HepG2 (cell line): Measurements from ENCODE around the gene SOCS7. TPM values are rescaled to one million over a fixed set of nuclear protein-coding genes. Genes with fewer than 3 reads are reported as not detected.

Experiments
- ARHGAP35 ChIP-seq: sonication (generic); formaldehyde crosslinking; IDR thresholded peaks from 2 replicates; pipeline ENCODE4 v1.9.0; 2022; ENCODE audit warnings: mild to moderate bottlenecking, inconsistent platforms, moderate library complexity, missing genetic modification reagents, borderline replicate concordance
- DNMT1 ChIP-seq: sonication (generic); formaldehyde crosslinking; IDR thresholded peaks from 2 replicates; pipeline ENCODE4 v1.5.1; 2020; ENCODE audit warnings: mild to moderate bottlenecking, missing genetic modification reagents
- DRAP1 ChIP-seq: IDR thresholded peaks from 2 replicates; pipeline ENCODE4 v1.6.1; 2016; ENCODE audit warnings: missing genetic modification reagents, missing compliant biosample characterization
- JARID2 ChIP-seq: sonication (generic); formaldehyde crosslinking; IDR thresholded peaks from 2 replicates; pipeline ENCODE4 v1.8.1; 2023; ENCODE audit warnings: missing genetic modification reagents, inconsistent platforms; ENCODE audit not compliant: insufficient replicate concordance
- KLF12 ChIP-seq: sonication (generic); formaldehyde crosslinking; IDR thresholded peaks from 2 replicates; pipeline ENCODE4 v1.4.0; 2020; ENCODE audit warnings: missing genetic modification reagents, borderline replicate concordance
- MXD1 ChIP-seq: sonication (generic); formaldehyde crosslinking; IDR thresholded peaks from 2 replicates; pipeline ENCODE4 v1.4.0; 2020; ENCODE audit warnings: mild to moderate bottlenecking, missing genetic modification reagents
- NKX3-1 ChIP-seq: sonication (generic); formaldehyde crosslinking; IDR thresholded peaks from 2 replicates; pipeline ENCODE4 v1.5.0; 2020; ENCODE audit warnings: missing genetic modification reagents
- NONO ChIP-seq, 2 experiments: fragments of 450-650 bp in 1 of 2; sonication (generic) in 1 of 2; formaldehyde crosslinking in 1 of 2; IDR thresholded peaks in 1 of 2; conservative IDR thresholded peaks in 1 of 2; 2 replicates each; pipeline versions ENCODE4 v1.6.1 to v1.8.0; 2017 to 2022; ENCODE audit warnings: mild to moderate bottlenecking in 1 of 2, missing genetic modification reagents in 1 of 2, moderate library complexity in 1 of 2
- POGZ ChIP-seq: sonication (generic); formaldehyde crosslinking; IDR thresholded peaks from 2 replicates; pipeline ENCODE4 v1.4.0; 2020; ENCODE audit warnings: mild to moderate bottlenecking, missing genetic modification reagents
- RAD21 ChIP-seq: fragments of 450-650 bp; formaldehyde crosslinking; IDR thresholded peaks from 2 replicates; pipeline ENCODE4 v1.5.0; 2020; ENCODE audit warnings: mild to moderate bottlenecking
- RCOR2 ChIP-seq: IDR thresholded peaks from 2 replicates; pipeline ENCODE4 v1.6.1; 2016; ENCODE audit warnings: missing biosample characterization, missing genetic modification reagents
- SALL1 ChIP-seq: sonication (generic); formaldehyde crosslinking; IDR thresholded peaks from 2 replicates; pipeline ENCODE4 v1.8.0; 2022; ENCODE audit warnings: mild to moderate bottlenecking, missing genetic modification reagents
- SMARCC2 ChIP-seq: fragments of 450-650 bp; IDR thresholded peaks from 2 replicates; pipeline ENCODE4 v1.6.1; 2017; ENCODE audit warnings: antibody characterized with exemption, mild to moderate bottlenecking
- ZBTB7A ChIP-seq: sonication (generic); formaldehyde crosslinking; IDR thresholded peaks from 2 replicates; pipeline ENCODE4 v1.8.0; 2022; ENCODE audit warnings: mild to moderate bottlenecking, missing genetic modification reagents
- ZNF276 ChIP-seq: sonication (generic); formaldehyde crosslinking; IDR thresholded peaks from 2 replicates; pipeline ENCODE4 v1.4.0; 2020; ENCODE audit warnings: mild to moderate bottlenecking, low read depth, missing genetic modification reagents
- ZNF318 ChIP-seq: sonication (generic); formaldehyde crosslinking; IDR thresholded peaks from 2 replicates; pipeline ENCODE4 v1.4.0; 2020; ENCODE audit warnings: mild to moderate bottlenecking, missing genetic modification reagents
- ZNF431 ChIP-seq: sonication (generic); formaldehyde crosslinking; IDR thresholded peaks from 2 replicates; pipeline ENCODE4 v1.9.0; 2022; ENCODE audit warnings: missing genetic modification reagents, low read depth, mild to moderate bottlenecking, borderline replicate concordance
- ZNF670 ChIP-seq: sonication (generic); formaldehyde crosslinking; IDR thresholded peaks from 2 replicates; pipeline ENCODE4 v1.8.0; 2022; ENCODE audit warnings: mild to moderate bottlenecking, missing genetic modification reagents, borderline replicate concordance
- polyA plus RNA-seq, 8 experiments: library from polyadenylated mRNA; depleted of rRNA in 3 of 8; stranded (reverse) in 7 of 8; unstranded in 1 of 8; fragments of >200 nt; fragmentation: Illumina TruSeq in 4 of 8; extraction: Trizol in 4 of 8; gene quantifications; 2 replicates each; pipeline versions ENCODE4 v1.2.1 to v1.2.3, GENCODE V29; 2011 to 2016; ENCODE audit warnings: low read depth in 4 of 8, missing spikeins in 1 of 8, mixed read lengths in 1 of 8; ENCODE audit not compliant: insufficient read depth in 1 of 8
- total RNA-seq, 5 experiments: library from RNA; depleted of rRNA; stranded (reverse); fragments of >200 nt; fragmentation: Illumina TruSeq; extraction: Trizol; gene quantifications; 2 replicates each; pipeline ENCODE4 v1.2.3, GENCODE V29; 2016; ENCODE audit warnings: low read depth in 1 of 5

Gene SOCS7
- total and polyA plus RNA-seq, 2 of the 13 experiments (the other 11 are each of a cell fraction or from before 2014, with no cell fraction given): 19.2 to 24.2 TPM

GRCh38 chr17:38333635-38334295 lies 17.9 kb upstream of the SOCS7 start (continued):
- TF ChIP-seq ZNF318 (CRISPR knock-in tag) (no peak), ZNF431 (CRISPR knock-in tag) (peak; percentile 59; the same call in 1 of the 2 replicates), POGZ (CRISPR knock-in tag) (no peak), ZBTB7A (CRISPR knock-in tag) (peak; percentile 60; the same call in 1 of the 2 replicates), NONO (IDR thresholded peaks at IDR 0.05) (no peak), NONO (CRISPR knock-in tag; conservative IDR thresholded peaks at IDR 0.05) (peak; percentile 50; the same call in 1 of the 2 replicates), DRAP1 (CRISPR knock-in tag) (0 out of 2 replicates have a peak, but pooled peaks have one; percentile 11), ZNF670 (CRISPR knock-in tag) (0 out of 2 replicates have a peak, but pooled peaks have one; percentile 41), ZNF276 (CRISPR knock-in tag) (no peak), SMARCC2 (no peak), DNMT1 (CRISPR knock-in tag) (0 out of 2 replicates have a peak, but pooled peaks have one; percentile 75), KLF12 (CRISPR knock-in tag) (no peak), JARID2 (CRISPR knock-in tag) (no peak), NKX3-1 (CRISPR knock-in tag) (no peak), RCOR2 (no peak), ARHGAP35 (CRISPR knock-in tag) (no peak), MXD1 (CRISPR knock-in tag) (no peak), RAD21 (peak; percentile 68), SALL1 (peak; percentile 32; the same call in 1 of the 2 replicates)
